Measurements from ENCODE around the gene CORO1C.
"Not testable (repeated sequence)": the region's sequence is repeated elsewhere in the genome, so short reads cannot be mapped to it uniquely, and the experiment has no call there.

CORO1C gene

DNA sequence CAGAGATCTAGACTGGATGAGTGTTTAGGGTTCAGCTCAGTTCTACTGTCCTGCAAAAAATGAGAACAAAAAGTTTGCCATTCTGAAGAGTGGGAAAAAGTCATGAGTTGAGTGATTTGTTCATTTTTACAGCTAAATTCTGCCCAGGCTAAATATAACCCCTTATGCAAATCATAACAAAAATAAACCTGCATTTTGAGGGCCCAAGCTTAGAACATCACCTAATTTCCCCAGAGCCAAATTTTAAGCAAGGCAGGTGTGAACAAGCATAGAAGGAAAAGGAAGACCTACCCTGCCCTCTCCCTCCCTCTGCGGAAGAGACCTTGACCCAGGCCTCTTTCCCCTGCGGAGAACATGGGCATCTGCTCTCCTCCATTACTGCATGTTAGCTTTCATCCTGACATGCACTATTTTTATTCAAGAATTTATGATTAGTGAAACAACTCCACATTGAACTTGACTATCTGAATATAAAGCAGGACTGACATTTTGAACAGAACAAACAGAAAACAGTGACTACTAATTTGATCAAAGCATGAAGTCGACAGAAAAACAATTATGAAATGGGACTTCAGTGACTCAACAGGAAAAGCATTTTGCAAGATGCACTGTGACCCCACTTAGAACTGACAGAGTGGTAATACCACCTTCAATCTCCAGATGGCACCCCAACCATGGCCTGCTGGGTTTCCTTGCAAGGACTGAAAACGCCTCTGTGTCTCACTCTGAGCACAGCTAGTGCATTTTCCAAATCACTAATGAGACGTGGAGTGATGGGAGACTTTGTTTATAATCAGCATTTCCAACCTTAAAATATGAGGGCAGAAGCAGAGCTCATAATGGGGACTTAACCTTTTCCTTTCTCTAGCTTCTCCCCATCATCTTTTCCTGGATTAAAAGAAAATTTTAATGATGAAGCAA is 66.7 kb downstream of the CORO1C start:
- no peak overlapping the region for H3K4me3 ChIP-seq (ENCODE audit: low read depth, low read length)
- peak; percentile 55 for DNase-seq (ENCODE audit: low read depth)

DNA sequence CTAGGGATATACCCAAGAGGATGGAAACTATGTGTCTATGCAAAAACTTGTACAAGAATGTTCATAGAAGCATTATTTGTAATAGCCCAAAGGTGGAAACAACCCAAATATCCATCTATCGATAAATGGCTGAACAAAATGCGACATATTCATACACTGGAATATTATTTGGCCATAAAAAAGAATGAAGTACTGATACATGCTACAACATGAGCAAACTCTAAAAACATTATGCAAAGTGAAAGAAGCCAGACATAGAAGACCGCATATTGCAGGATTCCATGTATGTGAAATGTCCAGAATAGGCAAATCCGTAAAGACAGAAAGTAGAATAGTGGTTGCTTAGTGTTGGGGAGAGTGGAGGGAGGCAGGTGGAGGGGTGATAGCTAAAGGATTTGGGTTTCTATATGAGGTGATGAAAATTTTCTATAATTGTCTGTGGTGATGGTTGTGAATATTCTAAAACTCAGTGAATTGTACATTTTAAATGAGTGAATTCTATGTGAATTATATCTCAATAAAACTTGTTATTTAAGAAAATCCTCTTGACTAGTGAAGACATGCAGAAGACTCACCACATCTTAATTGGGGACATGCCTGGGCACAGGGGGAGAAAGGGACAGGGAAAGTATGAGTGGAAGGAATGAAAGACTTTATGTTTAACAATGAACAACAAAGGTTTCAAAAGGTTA is 67.8 kb downstream of the CORO1C start:
- TF ChIP-seq, protein P1, sequence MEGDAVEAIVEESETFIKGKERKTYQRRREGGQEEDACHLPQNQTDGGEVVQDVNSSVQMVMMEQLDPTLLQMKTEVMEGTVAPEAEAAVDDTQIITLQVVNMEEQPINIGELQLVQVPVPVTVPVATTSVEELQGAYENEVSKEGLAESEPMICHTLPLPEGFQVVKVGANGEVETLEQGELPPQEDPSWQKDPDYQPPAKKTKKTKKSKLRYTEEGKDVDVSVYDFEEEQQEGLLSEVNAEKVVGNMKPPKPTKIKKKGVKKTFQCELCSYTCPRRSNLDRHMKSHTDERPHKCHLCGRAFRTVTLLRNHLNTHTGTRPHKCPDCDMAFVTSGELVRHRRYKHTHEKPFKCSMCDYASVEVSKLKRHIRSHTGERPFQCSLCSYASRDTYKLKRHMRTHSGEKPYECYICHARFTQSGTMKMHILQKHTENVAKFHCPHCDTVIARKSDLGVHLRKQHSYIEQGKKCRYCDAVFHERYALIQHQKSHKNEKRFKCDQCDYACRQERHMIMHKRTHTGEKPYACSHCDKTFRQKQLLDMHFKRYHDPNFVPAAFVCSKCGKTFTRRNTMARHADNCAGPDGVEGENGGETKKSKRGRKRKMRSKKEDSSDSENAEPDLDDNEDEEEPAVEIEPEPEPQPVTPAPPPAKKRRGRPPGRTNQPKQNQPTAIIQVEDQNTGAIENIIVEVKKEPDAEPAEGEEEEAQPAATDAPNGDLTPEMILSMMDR (IDR thresholded peaks at IDR 0.05; ENCODE audit: control insufficient read depth, extremely low read depth, insufficient read depth): no peak
- DNase-seq (ENCODE audit: low read depth): no peak
- H3K4me3 ChIP-seq (ENCODE audit: low read depth, low read length): no peak overlapping the region

More for the DNA sequence above, 66.7 kb downstream of the CORO1C start:
- TF ChIP-seq, protein P1 (IDR thresholded peaks at IDR 0.05; ENCODE audit: control insufficient read depth, extremely low read depth, insufficient read depth): peak; percentile 94

DNA sequence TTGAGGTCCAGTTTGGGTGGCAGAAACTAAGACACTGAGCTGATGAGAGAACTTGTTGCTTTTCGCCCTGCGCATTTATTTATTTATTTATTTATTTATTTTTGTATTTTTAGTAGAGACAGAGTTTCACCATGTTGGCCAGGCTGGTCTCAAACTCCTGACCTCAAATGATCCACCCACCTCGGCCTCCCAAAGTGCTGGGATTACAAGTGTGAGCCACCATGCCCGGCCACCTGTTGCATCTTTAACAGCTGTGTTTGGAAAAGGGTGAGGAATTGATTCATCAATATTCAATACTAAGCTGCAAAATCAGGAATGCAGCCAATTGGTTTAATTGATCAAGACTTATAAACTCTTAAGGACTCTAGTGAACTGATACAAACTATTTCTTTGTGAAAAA is 73.2 kb downstream of the CORO1C start:
- DNase-seq (ENCODE audit: low read depth); H3K4me3 ChIP-seq (ENCODE audit: low read depth, low read length): not testable (repeated sequence)

DNA sequence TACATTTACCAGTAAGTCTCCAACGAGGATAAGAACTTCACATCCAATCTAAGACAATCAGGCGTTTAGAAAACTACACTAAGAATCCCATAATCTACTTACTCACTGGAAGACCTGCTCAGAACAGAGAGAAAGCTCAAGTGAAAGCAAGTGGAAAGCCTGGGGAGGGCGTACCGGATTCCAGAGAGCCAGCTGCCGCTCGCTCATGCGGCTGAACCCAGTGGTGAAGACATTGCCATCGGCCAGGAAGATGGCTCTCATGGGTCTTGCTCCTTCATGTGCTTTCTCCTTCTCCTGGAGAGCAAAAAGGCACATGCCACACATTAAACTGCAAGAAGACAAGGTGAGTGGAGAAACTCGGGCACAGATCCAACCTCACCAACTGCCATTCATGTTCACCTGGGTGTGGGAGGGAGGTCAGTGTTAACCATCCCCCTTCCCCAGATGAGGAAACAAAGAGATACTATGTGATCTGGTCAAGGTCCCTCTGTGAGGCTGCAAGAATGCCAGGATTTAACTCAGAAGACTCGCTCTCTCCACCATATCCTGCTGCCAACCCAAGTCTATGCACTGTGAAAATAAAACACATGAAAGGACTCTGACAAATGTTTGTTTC is 74.1 kb downstream of the CORO1C start:
- H3K4me3 ChIP-seq (ENCODE audit: low read depth, low read length): no peak overlapping the region
- TF ChIP-seq, protein P1 (IDR thresholded peaks at IDR 0.05; ENCODE audit: control insufficient read depth, extremely low read depth, insufficient read depth): no peak
- DNase-seq (ENCODE audit: low read depth): no peak

DNA sequence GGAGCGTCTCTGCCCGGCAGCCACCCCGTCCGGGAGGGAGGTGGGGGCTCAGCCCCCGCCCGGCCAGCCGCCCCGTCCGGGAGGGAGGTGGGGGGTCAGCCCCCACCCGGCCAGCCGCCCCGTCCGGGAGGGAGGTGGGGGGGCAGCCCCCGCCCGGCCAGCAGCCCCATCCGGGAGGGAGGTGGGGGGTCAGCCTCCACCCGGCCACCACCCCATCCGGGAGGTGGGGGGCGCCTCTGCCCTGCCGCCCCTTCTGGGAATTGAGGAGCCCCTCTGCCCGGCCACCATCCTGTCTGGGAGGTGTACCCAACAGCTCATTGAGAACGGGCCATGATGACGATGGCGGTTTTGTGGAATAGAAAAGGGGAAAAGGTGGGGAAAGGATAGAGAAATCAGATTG is 75.1 kb downstream of the CORO1C start:
- H3K4me3 ChIP-seq (ENCODE audit: low read depth, low read length); DNase-seq (ENCODE audit: low read depth): not testable (repeated sequence)

DNA sequence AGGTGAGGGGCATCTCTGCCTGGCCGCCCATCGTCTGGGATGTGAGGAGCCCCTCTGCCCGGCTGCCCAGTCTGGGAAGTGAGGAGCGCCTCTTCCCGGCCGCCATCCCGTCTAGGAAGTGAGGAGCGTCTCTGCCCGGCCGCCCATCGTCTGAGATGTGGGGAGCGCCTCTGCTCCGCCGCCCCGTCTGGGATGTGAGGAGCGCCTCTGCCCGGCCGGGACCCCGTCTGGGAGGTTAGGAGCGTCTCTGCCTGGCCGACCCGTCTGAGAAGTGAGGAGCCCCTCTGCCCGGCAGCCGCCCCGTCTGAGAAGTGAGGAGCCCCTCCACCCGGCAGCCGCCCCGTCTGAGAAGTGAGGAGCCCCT is 75.5 kb downstream of the CORO1C start:
- DNase-seq (ENCODE audit: low read depth): not testable (repeated sequence)

DNA sequence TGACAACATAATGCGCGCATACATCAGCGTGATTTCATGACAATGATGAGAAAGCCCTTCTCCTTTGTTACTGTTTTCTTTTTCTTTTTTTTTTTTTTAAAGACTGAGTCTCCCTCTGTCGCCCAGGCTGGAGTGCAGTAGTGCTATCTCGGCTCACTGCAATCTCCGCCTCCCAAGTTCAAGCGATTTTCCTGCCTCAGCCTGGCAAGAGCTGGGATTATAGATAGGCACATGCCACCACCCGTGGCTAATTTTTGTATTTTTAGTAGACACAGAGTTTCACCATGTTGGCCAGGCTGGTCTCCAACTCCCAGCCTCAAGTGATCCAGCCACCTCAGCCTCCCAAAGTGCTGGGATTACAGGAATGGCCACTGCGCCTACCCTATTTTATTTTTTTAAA is 76.7 kb downstream of the CORO1C start:
- not testable (repeated sequence) for H3K4me3 ChIP-seq (ENCODE audit: low read depth, low read length); DNase-seq (ENCODE audit: low read depth)

More for the DNA sequence above, 75.5 kb downstream of the CORO1C start:
- H3K4me3 ChIP-seq (ENCODE audit: low read depth, low read length): not testable (repeated sequence)

DNA sequence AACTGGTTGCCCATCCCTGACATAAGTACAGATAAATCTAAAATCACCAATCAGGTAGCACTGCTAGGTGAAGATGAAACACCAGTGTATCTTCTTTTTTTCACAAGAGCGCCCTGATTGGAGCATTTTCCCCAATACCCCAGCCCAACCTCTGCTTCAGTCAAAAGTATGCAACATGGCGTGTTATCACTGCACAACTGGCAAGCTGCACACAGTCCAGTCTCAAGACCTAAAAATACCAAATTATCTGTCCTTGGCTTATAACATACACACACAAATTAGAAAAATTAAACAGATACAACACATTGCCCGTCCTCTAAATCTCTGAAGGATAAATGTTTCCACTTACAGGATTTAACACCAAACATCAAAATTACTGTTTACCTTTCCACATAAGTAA is 77.4 kb downstream of the CORO1C start:
- TF ChIP-seq, protein P1 (IDR thresholded peaks at IDR 0.05; ENCODE audit: control insufficient read depth, extremely low read depth, insufficient read depth): no peak
- no peak for DNase-seq (ENCODE audit: low read depth)
- H3K4me3 ChIP-seq (ENCODE audit: low read depth, low read length): no peak overlapping the region

Data from LNCaP clone FGC (cell line).